GM18508 (cell line): ENCODE measurements around the gene TUB.

Experiments used
- ATAC-seq: cut with Tn5 transposase; IDR thresholded peaks from one replicate; pipeline ENCODE4 v1.9.1; 2021; ENCODE audit warnings: moderate number of reproducible peaks; ENCODE audit not compliant: insufficient read depth, unreplicated experiment

TUB gene

GRCh38 chr11:8102296-8102915, 21.4 kb downstream of the TUB start:
- ATAC-seq = no peak

- ATAC-seq = no peak
These were observed 22.0 kb downstream of the TUB start for GRCh38 chr11:8102965-8103364.

- no peak for ATAC-seq
These were observed 22.9 kb downstream of the TUB start for GRCh38 chr11:8103909-8104308.

GRCh38 chr11:8105133-8105532, 24.1 kb downstream of the TUB start:
- ATAC-seq = no peak

GRCh38 chr11:8105666-8106065, 24.7 kb downstream of the TUB start:
- ATAC-seq = no peak

GRCh38 chr11:8106679-8107078, 25.7 kb downstream of the TUB start:
- ATAC-seq = no peak

GRCh38 chr11:8107642-8108041, 26.6 kb downstream of the TUB start:
- no peak for ATAC-seq

GRCh38 chr11:8108421-8108820, 27.4 kb downstream of the TUB start:
- ATAC-seq = no peak

GRCh38 chr11:8109675-8110074, 28.7 kb downstream of the TUB start:
- no peak for ATAC-seq

GRCh38 chr11:8110396-8110795, 29.4 kb downstream of the TUB start:
- no peak for ATAC-seq

GRCh38 chr11:8111636-8112035, 30.6 kb downstream of the TUB start:
- no peak for ATAC-seq

- no peak for ATAC-seq
These were observed 41.3 kb downstream of the TUB start for GRCh38 chr11:8122173-8122764.

GRCh38 chr11:8126649-8127289, 45.8 kb downstream of the TUB start:
- ATAC-seq = no peak

- ATAC-seq = no peak
These were observed 46.4 kb downstream of the TUB start for GRCh38 chr11:8127447-8127846.

GRCh38 chr11:8138526-8138925, 57.5 kb downstream of the TUB start:
- no peak for ATAC-seq

GRCh38 chr11:8149726-8150125, 68.7 kb downstream of the TUB start:
- no peak for ATAC-seq
